NCI-H2107 (cell line): ENCODE data around the gene C1orf210.

Experiments used
- DNase-seq: peaks from one replicate; lab custom pipeline; 2025; lab: John Stamatoyannopoulos, UW

The C1orf210 gene

GRCh38 chr1:43274125-43274803, 11.1 kb downstream of the C1orf210 start:
- no peak for DNase-seq

DNA sequence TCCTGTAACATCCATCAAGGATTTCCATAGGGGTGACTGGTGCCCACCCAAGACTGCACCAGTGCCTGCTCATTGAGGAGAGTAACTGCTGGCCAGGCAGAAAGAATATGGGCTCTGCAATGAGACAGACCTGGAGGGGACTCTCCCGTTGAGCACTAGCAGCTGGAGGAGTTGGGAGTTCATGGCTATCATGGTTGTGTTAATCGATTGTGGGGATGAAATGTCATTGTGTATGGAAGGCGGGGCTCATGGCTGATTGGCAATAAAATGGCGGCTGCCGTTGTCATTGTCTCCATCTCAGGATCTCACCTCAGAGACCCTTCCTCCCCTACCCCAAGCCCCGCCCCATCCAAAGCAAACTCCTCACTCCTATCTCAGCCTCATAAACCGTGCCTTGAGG, 11.7 kb downstream of the C1orf210 start:
- DNase-seq, result no peak

- DNase-seq, result no peak
Measured at GRCh38 chr1:43272576-43273571, 12.5 kb downstream of the C1orf210 start.

DNA sequence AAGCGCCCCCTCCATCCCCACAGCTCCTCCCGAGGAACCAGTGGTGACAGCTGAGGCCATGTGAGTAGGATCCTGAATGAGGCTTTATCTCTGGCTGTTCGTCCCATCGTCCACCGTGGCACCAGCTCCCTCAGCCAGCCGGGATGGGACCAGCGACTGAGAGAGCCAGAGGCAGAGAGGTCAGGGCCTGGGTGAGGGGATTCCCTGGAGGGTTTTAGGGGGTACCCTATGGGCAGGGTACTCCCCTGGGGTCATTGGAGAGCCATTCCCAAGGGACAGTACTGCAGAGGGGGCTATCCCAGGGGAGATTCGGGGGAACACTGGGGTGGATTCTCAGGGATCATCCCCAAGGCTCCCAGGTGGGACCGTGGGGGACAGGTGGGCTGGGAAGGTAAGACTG, 13.2 kb downstream of the C1orf210 start:
- DNase-seq, result no peak

GRCh38 chr1:43271186-43272118, 13.9 kb downstream of the C1orf210 start:
- no peak for DNase-seq

DNA sequence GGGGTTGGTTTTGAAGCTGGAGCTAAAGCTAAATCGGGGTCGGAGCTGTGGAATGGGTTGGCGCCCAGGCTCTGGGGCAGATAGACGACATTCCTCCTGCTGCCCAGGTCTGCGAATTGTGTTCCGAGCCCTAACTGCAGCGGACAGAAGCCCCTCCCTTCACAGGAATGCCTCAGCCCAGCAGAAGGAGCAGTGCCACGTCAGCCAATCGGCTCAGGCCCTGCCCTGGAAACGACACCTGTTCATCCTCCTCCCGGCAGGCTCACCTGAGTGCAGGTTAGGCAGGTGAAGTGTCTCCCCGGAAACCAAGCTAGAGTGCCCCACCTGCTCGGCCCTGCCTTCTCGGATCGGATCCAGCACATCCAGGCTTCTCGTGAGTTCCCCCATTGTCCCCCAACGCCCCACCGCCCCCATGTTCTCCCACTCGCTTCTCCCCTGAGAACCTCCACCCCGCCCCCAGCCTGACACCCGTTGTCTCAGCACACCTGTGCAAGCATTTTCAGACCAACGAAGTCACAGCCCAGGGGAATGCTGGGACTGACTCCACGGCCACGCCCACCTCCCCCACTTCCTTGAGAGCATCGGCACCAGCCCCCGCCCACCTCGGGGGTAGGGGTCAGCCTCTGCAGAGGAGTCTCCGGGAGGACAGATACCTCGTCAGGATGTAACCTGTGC, 14.8 kb downstream of the C1orf210 start:
- peak; percentile 21 for DNase-seq

DNA sequence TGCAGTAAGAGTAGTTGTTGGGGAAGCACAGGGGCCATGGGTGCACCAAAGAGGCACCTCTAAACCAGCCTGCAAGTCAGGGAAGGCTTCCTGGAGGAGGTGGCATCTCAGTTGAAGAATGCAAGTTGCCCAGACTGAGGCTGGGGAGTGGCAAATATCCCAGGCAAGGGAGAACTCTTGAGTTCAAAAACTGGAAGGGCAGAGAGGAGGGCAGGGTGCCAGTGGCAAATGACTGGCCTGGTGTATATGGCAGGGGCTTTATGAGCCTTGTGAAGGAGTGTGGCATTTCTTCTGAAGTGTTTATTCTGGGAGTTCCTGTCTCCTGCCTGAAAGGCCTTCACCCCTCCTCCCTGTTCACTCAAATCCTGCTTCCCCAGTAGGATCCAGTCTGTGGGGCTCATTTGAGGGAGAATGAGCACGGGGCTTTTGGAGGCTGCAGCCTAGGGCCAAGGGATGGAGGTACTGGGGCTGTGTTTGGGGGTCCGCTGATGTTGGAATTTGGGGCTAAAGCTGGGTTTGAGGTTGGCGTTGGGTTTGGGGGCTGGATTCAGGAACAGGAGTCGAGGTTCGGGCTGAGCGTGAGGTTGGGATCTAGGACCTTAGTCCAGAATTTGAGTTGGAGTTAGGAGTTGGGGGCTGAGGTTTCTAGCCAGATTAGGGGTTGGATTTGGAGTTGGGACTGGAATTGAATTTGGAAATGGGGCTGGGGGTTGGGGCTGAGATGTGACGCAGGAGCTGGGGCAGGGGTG, 15.6 kb downstream of the C1orf210 start, which contains the start of gene TMEM125:
Gene TMEM125, plus strand, starts transcription at position 357 of the 749 bp plus-strand sequence. CDS start 2,740 bp downstream, outside the sequence.
- no peak for DNase-seq

- no peak for DNase-seq
Measured at GRCh38 chr1:43267818-43268425, 17.5 kb downstream of the C1orf210 start.

DNA sequence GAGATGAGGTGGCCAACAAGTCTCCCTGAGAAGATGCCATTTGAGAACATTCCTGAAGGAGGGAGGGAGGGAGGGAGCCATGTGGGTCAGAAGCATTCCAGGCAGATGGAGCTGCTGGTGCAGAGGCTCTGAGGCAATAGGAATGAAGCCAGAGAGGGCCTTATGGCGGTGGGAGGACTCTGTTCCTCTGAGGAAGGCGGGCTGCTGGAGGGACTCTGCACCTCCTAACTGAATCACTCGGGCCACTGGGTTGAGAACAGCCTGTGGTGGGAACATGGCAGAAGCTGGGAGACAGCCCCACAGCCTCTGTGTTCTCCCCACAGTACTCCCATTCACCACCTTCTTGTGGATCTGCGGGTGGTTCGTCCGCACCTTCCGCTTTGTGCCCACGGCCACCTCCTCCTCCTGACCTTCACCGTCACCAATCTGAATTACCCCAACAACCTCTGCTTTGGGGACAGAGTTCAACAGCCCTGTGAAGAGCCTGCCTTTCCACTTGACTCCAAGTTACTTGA, 18.0 kb downstream of the C1orf210 start:
- no peak for DNase-seq

DNA sequence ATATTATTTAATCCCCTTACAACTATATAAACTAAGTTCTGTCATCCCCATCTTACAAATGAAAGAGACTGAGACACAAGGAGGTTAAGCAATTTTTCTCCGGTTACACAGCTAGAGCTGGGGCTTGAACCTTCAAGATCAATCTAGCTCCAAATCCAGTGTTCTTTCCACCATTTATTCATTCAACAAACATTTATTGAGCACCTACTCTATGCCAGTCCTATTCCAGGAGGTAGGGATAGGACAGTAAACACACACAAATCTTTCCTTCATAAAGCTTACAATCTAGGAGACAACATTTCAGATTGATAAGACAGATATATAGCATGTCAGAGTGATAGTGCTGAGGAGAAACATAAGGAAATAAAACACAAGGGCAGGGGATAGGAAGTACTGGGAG, 18.5 kb downstream of the C1orf210 start:
- no peak for DNase-seq

- DNase-seq, result no peak
Measured at GRCh38 chr1:43265431-43265830, 19.9 kb downstream of the C1orf210 start.

GRCh38 chr1:43258370-43258769, 27.0 kb downstream of the C1orf210 start:
- no peak for DNase-seq

DNA sequence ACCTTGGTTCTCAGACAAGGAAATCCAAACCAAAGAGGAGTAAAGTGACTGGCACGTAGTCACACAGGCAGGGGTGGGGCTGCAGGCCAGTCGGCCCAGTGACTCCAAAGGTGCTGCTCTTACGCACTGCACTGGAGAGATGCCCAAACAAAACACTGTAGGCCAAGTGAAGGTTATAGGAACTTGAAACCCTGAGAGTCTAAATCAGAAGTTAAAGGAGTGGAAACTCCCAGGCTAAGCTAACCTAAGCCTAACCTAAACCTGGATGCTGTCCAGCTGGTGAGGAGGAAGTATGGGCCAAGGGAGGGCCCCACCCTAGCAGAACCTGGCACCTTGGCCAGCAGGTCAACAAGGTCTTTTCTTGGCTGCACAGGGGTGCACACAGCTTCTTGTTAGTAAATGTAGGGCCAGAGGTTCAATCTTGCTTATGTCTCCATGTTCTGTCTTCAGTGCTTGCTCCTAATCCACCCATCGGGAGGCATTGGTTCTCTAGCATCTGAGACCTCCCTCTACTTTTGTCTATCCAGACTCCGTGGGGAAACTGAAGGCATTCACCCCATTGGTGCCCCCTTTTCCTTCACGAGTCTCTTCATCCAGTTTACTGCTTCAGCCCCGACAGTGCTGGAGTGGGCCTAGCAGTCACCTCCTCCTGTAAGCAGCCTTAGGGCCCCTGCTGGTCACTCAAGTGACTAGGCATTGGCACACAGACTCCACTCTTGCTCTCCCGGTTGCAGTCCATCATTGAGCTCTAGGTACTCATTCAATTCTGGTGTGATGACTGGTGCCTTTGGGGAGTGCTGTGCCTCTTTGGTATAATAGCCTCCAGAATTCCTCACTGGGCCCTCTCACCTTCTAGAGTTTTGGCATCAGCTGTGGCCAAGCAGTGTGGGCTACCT, 28.5 kb downstream of the C1orf210 start:
- DNase-seq, result no peak

DNA sequence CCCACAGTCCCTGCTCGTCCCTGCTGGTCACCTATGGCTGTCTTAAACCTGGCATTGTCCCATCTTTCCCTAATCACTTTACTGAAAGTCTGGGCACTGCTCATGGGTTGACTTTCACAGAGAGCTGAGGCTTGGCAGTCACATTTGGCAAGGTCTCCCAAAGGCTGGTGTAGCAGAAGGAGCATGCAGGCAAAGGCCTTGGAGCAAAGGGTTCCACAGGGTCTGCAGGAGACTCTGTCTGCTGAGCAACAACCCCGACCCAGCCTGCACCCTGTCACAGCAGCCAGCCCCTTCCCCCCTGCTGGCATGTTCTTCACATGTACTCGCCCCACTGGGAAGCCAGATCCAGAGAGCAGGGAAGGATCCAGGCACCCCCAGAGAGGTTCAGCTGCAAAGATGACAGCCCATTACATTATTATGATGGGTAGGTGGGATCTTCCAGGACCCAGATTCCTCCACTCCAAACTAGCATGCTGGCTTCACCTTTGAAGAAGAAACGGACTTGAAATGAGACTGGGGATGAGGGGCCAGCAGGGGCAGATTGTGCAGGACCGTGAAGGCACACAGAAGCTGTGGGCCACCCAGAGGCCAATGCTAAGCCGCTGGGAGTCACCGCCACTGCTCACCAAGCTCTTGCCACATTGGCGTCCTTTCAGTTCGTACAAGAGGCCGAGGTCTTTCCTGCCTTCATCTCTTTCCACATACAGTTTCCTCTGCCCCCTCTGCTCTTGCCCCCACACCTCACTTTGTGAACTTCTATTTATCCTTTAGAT, 29.8 kb downstream of the C1orf210 start:
- no peak for DNase-seq

DNA sequence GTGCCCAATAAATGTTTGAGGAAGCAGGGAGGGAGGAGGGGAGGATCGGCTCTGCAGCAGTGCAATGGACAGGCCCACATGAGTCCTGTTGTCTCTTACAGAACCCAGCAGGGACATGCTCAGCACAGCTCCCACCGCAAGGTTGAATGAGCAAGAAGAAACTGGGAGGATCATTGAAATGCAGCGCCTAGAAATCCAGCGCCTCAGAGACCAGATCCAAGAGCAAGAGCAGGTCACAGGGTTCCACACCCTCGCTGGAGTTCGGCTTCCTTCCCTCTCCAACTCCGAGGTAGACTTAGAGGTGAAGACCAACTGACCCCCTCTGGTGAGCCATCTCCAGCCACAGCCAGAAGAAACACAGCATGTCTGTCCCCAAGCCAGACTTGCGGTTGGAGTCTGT, 31.5 kb downstream of the C1orf210 start:
- no peak for DNase-seq

DNA sequence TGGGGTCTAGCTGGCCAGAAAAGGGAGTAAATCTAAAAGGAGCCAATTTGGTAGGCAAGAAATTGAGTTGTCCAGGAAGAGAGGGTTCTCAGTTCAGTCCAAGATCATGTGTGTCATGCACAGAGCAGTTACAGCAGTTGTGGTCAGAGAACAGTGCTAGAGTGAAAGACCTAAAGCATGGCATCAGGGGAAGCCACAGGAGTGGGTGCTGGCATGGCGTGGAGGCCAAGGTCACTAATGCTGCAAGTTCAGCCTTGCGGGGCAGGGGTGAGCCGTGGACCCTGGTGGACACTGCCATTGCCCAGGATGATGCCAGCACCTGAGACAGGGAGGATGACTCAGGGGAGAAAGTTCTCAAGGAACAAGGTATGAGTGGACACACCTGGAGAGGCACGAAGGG, 32.2 kb downstream of the C1orf210 start:
- no peak for DNase-seq

- no peak for DNase-seq
Measured at GRCh38 chr1:43252225-43252624, 33.2 kb downstream of the C1orf210 start.

DNA sequence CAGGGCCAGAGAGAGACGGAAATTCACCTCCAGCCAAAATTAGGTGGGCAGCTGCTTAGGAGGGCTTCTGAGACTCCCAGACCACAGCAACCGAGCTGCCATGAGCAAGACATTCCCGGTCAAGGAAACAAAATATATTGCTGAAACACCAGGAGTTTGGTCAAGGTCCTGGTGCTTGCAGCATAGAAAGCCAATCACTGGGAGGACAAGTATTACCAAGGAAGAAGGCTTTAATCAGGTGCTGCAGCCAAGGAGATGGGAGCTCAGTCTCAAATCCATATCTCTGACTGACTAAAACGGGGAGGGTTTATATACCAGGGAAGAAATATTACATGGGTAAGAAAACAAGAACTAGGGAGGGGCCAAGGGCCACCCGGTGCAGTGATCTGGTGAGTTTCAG, 34.4 kb downstream of the C1orf210 start:
- DNase-seq, result no peak
